EH (cell line): ENCODE measurements around the gene DENND5B.
A peak's percentile ranks its signal among the peaks of the same experiment; 100 is the strongest.
"Not testable (repeated sequence)": the region's sequence is repeated elsewhere in the genome, so short reads cannot be mapped to it uniquely, and the experiment has no call there.

ENCODE experiments used
- DNase-seq: peaks from one replicate; pipeline ENCODE4 v3.0.0-alpha.2; 2015; ENCODE audit warnings: low read depth

The DENND5B gene

GRCh38 chr12:31506515-31507306 is 84.2 kb downstream of the DENND5B start:
- DNase-seq = peak; percentile 77

DNA sequence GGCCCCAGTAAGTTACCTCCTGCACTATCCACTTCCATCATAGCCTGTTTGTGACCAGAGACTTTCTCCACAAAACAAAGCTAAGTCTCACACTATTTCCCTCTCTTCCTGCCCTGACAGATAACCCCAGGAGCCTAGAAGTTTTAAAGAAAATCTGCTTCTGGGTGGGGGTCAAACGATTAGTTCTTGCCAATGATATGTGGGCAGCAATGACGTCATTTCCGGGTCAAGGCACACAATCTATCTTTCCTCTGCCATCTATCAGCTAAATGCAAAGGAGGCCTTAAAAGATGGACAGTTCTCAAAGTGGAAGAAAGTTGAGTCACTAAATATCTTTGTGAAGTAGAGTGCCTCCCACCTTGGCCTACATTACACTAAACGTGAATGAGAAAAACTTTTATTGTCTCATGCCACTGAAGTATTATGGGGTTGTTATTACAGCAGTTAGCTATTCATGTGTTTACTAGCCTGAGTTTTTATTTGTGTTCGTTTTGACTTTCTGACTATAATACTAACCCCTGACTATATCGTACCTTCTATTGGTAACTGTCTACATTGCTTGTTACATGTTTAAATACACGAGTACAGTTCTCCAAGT is 86.2 kb downstream of the DENND5B start:
- no peak for DNase-seq

GRCh38 chr12:31501014-31501413 is 89.9 kb downstream of the DENND5B start:
- not testable (repeated sequence) for DNase-seq

- no peak for DNase-seq
Measured at GRCh38 chr12:31499567-31499966, 91.4 kb downstream of the DENND5B start.

GRCh38 chr12:31498424-31498823 is 92.5 kb downstream of the DENND5B start:
- DNase-seq = no peak

DNA sequence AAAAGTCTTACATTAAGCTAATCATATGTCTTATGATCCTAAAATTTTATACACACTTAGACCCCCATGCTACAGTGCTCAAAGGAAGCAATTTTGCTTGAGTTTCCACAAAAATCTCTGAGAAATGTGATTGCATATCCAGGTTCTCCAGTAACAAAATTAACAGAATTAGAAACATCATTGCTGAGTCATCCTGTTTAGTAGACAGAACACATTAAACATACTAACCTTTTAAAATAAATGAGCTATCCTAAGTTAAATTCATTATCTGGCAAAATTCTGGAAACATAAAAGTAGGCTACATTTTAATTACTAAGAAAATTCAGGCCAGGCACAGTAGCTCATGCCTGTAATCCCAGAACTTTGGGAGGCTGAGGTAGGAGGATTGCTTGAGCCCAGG is 94.7 kb downstream of the DENND5B start:
- peak; percentile 41 for DNase-seq

- no peak for DNase-seq
Measured at GRCh38 chr12:31494455-31494854, 96.5 kb downstream of the DENND5B start.

DNA sequence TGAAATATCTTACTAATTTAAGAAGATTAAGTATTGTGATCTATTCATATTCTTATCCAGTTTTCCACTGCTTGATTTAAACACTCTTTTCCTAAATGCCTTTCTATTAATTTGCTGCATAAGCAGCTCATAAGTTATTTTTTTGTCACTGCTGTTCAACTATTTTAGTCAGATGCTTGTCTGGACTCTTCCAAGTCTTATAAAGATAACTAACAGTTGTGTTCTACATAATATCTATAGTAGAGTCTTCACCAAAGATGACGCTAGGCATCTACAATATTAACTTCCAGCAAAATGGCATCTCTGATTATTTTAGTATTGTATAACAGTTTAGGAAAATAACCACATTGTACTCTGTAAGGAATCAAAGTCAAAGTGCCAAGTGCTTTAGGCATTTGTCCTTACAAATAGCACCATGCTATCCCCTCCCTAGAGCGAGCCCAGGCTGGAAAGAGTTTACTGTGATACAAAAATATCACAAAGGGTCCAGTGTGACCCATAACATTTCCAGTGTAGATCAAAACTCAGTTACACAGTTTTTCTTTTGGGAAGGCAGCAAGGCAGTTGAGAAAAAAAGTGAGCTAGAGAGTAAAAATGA is 98.2 kb downstream of the DENND5B start:
- DNase-seq = no peak

- DNase-seq = peak; percentile 94
Measured at GRCh38 chr12:31491841-31492598, 98.9 kb downstream of the DENND5B start.

GRCh38 chr12:31491241-31491794 is 99.6 kb downstream of the DENND5B start:
- no peak for DNase-seq

- DNase-seq = no peak
Measured at GRCh38 chr12:31488737-31489338, 102.1 kb downstream of the DENND5B start.

DNA sequence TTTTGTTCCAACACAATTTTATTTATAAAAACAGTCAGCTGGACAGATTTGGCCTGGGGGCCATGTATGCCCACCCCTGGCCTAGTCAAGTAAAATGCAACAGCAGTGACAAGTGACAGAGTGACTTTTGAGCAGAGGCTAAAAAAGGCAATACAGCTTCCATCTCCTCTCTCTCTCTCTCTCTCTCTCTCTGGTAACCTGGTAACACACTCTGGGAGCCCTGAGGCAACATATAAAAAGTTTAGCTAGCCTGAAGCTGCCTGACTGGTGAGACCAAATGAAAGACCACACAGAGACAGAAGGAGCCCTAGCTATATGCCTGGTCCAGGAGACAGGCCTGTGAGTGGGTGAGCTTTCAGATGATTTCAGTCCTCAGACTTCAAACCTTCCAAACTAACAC is 105.4 kb downstream of the DENND5B start:
- peak; percentile 54 for DNase-seq

DNA sequence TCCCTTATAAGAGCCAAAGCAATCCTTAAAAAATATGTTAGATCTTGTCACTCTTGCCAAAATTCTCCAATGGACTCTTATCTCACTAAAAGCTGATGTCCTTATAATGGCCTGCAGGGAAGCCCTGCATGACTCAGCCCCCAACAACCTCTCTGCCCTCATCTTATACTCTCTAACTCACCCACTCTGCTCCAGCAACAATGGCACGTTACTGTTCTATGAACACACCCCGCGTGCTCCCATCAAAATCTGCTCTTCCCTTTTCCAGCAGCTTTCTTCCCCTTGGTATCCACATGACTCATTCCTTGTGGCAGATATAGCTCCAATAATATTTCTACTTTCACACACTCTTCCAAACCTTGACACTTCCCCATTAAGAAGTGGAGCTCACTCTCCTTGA is 108.1 kb downstream of the DENND5B start:
- peak; percentile 79 for DNase-seq

DNA sequence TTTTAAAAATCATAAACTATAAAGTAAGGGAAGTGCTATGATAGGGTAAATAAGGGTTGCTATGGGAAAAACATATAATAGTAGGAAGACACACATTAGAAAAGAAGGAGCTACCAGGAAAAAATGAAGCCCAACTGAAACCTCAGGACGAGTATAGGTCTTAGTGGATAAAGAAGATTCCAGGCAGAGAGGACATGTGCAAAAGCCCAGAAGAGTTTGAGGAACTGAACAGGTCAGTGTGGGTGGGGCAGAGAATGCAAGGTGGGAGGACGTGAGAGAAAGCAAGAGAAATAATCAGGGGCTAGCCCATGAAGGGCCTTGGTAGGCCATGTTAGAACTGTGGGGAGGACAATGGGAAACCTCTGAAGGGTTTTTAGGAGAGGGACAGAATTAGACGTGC is 109.5 kb downstream of the DENND5B start:
- no peak for DNase-seq

GRCh38 chr12:31479516-31480210 is 111.3 kb downstream of the DENND5B start:
- no peak for DNase-seq

- no peak for DNase-seq
Measured at GRCh38 chr12:31478898-31479297, 112.0 kb downstream of the DENND5B start.

DNA sequence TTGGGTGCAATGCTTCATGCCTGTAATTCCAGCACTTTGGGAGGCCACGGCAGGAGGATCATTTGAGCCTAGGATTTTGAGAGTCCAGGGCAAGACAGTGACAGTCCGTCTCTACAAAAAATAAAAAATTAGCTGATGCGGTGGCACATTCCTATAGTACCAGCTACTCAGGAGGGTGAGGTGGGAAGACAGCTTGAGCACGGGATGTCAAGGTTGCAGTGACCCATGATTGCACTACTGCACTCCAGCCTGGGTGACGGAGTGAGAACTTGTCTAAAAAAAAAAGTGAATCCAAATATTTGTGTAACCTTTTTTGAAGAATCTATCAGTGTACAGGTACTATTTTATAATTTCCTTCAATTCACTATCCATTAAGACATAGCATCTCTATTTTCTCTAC is 112.5 kb downstream of the DENND5B start:
- no peak for DNase-seq

- DNase-seq = no peak
Measured at GRCh38 chr12:31477687-31478086, 113.2 kb downstream of the DENND5B start.

- no peak for DNase-seq
Measured at GRCh38 chr12:31476437-31476836, 114.5 kb downstream of the DENND5B start.

- DNase-seq = not testable (repeated sequence)
Measured at GRCh38 chr12:31475610-31476009, 115.3 kb downstream of the DENND5B start.

GRCh38 chr12:31474751-31475150 is 116.2 kb downstream of the DENND5B start:
- DNase-seq = no peak
